CD4-positive, alpha-beta T cell treated with Interleukin-10 for 1 hour (primary cell): ENCODE results near the gene ATRIP.
A peak's percentile ranks its signal among the peaks of the same experiment; 100 is the strongest.

Source experiments
- DNase-seq: peaks from one replicate; pipeline ENCODE4 v3.0.0-alpha.2; 2020

The ATRIP gene

DNA sequence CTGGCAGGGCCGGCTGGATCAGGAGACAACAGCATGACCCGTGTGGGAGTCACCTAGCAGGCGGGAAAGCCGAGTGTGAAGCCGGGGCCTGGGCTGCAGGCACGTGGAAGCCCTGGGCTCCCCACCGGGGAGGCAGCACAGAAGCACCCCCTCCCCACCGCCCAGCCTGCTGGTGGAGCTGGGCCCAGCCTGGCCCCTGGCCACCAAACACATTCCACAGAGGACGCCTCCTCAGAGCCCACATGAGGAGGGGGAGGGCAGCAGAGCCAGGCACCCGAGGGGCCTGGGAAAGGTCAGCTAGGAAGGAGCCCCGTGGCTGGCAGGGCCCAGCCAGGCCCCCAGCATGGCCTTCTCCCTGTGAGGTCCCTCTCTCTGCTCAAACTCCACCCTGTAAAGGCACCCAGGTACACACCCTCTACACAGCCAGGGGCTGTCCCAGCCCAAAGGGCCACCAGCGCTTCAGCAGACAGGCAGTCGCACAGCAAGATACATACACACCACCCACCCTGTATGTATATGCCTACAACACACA lies 21.2 kb upstream of the ATRIP start:
- DNase-seq = no peak

DNA sequence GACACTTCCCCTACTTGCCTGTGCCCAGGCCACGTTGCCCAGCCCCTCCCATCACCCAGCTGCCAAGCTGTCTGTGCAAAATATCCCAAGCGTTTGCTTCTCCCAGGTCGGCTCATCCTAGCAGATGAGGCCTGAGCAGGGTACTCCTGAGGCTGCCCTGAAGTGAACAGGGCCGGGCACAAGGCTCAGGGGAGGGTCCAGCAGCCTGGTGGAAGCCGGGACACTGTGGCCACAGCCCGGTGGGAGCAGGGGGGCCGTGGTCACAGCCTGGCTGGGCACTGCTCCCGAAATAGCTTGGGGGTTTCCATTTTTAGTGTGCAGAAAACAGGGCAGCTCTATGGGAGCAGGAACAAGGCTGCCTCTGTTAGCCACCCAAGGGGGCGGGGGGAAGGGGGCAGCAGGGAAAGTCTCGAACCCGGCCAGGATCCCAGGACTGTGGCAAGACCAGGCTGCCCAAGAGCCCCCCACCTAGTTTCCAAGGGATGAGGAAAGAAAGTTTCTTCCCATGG lies 20.1 kb upstream of the ATRIP start:
- no peak for DNase-seq

DNA sequence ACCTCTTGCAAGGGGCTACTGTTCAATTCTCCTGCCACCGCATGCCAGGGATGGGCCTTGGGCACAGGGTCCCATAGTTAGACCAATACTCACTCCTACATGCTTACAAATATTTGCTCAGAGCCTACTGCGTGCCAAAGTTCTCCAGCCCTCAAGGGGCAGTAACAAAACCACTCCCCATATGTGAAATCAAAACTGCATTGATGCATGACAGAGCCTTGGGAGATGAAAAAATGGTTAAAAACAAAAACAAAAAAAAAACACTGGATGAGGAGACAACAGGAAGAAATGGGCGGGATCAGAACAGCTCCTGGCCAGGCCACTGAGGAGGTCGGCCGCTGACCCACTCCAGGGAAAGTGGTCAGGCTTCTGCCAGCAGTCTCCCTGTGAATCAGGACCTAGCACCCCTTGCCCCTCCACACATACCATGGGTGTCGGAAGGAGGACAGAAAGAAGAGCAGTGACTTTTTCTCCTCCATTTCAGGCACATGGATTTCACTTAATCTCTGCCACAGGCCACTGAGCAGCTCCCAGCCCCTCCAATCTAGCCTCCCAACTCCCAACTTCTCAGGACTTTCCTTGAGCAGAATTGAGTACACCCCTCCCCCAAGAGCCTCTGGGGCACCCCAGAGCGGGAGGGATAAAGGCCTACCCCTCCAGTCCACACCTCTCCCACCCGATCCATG lies 19.4 kb upstream of the ATRIP start:
- DNase-seq = no peak

DNA sequence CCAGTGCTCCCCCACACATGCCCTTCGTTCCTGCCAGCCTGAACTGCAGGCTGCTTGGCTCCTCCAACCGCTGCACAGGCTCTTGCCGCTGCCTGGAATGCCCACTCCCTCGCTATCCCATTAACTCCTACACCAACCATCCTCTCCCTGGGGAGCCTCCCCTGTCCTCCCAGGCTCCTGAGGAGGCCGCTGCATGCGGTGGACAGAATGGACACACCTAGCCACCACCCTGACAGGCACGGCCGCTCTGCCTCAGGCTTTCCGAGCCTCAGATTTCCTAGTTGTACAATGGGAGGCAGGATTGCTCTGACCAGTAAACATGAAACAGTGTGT lies 18.9 kb upstream of the ATRIP start:
- DNase-seq = no peak

DNA sequence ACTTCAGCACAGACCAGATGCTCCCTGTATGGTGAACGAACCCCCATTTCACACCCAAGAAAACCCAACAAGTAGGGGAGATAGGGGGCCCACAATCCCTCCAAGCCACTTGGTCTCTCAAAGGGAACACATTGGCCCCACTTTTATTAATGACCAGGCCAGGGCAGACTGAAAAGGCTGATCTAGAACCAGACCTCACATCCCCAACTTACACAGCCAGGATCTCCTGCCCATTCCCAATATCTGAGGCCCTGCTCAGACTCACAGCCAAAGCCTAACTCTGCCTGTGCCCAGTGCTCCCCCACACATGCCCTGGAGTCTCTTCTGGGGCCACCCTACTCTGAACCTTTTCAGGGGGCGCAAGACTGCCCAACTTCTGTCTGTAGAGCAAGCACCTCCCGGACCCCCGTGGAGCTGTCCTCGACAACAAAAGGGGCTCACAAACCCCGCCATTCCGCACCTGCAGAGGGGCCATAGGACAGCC lies 18.4 kb upstream of the ATRIP start:
- no peak for DNase-seq

DNA sequence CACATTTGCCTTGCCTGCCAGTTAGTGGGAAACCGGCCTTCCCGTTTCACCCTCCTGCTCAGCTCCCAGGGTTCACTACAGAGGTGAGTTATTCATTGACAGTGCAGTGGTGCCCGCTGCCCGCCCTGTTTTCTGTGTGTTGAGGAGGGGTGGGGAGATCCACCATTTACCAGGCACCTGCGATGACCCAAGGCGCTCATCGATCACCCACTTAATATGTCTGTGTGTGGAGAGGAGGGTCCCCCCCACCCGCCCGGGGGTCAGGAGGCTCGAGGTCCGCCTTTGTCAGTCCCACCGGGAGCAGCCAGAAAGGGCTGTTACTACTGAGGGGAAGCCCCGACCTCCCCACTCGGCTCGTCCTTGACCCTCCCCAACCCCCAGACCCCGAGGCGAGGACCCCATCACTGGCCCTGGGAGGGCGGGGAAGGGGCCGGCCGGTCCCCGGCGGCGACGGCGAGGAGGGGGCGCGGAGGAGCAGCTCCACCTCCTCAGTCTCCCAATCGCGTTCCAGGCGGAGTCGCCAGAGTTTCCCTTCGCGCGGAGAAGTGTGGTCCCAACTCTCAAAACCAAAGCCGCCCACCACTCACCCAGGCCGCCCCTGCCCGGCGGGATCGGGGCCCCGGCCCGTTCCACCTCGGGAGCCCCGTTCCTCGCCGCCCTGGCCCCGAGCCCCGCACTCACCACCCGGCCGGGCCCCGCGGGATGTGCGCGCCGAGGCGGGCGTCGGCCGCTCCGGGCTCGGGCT lies 17.8 kb upstream of the ATRIP start:
- no peak for DNase-seq

DNA sequence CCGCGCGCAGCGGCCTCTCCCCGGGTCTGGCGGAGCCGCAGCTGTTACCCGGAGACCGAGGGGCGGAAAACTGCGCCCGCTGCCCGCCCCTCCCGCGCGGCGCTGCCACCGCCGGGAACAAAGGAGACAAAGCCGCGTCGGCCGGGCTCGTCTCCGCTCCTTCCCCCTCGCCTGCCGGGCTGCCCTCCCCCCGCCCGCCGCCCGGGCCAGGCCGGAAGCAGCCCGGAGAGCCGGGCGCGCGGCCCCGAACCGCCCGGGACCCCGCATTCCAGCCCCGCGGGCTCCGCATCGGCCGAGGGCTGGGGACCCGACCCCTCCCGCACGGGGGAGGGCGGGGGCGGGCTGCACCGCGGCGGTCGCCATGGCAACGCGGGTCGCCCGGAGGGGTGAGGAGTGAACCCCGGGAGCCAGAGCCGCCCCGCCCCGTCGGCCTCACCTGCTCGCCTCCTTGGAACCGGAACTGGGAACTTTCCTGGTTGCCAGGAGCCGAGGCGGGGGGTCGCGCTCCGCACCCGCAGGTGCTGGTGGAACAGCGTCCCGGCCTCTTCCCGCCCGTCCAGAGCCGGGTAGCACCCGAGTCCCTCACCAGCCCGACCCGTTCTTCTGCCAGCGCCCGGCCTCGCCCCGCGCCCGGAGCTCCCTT lies 17.1 kb upstream of the ATRIP start:
- DNase-seq = peak; percentile 73

DNA sequence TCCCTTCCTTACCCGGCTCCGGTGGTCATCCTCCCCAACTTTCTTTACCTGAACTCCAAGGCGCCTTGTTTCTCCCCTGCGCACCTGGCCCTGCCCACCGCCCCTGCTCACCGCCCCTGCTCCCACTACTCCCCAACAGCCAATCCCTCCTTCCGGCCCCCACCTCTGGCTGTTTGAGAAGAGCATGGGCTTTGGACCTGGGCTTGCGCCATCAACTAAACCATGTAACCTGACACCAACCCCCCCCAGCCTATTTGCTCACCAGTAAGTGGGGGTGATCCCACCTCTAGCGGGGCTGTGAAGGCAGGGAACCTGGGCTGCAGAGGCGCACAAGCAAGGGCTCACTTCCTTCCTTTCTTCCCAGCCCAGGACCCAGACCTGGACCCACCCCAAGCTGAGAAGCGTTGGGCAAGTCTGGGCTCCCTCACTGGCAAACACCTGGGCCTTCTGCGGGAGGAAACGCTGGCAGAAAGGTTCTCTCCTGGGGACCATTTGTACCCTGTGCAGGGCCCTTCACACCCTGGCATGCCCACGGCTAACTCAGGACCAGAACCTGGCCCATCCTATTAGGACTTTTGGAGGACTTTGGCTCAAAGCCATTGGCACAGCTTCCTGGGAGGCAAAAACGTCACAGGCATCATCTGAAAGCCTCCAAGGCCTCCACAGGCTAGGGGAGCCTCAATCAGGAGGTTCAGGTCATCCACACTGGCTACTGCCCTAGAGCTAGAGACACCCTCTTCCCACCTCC lies 16.4 kb upstream of the ATRIP start, which contains the start of gene PLXNB1:
TSS of gene PLXNB1 (minus strand) at position 127 of the 748 bp plus-strand sequence. CDS start 5,475 bp downstream, outside the sequence.
- DNase-seq = no peak

DNA sequence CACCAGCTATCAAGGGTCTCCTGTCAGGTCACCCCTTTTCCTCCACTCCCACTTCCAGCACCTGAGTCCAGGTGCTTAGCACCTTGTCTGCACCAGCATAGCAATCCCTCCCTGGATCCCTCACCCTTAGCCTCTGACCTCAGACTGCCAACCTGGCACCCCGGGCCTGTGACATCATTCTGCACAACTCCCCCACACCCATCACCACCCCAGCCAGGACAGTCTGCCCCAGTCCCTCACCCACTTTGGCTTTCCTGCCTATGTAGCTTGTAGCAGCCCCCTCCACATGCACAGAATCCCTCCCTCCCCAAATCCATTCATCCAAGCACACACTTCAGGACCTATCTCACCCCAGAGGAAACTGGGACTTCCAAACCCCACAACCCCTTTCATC lies 15.8 kb upstream of the ATRIP start:
- no peak for DNase-seq

DNA sequence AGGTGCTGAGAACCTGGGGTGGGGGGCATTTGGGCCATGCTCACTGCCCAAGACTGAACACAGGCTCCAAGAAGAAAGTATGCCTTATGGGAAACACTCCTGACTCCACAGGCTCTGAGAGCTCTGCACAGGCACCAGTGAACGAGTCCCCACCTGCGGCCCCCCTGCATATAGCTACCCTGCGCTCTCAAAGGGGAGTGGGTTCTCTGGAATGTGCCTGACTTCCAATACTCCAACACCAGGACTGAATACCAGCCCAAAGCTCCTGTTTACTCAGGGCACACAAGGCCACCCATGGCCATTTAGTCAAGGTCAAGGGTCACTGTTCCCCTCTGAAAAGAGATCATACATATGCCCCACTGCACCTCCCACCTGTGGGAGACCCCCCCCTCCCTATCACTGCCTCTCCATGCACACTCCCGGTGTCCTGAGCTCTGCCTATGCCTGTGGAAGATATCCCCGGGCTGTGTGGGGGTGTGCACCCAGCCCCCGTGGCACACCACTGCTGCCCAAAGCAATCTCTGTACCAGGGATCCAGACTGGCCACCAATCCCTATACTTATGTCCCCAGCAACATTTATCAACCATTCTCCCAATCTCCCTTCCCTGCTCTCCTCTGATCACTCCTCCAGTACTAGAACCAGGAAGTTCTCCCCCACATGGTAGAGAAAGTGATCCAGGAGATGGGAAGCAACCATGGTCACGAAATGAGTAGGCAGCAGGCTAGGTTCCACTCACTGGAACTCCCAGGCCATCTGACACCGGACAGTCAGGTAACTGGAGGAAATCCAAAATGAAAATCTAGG lies 15.1 kb upstream of the ATRIP start:
- no peak for DNase-seq

DNA sequence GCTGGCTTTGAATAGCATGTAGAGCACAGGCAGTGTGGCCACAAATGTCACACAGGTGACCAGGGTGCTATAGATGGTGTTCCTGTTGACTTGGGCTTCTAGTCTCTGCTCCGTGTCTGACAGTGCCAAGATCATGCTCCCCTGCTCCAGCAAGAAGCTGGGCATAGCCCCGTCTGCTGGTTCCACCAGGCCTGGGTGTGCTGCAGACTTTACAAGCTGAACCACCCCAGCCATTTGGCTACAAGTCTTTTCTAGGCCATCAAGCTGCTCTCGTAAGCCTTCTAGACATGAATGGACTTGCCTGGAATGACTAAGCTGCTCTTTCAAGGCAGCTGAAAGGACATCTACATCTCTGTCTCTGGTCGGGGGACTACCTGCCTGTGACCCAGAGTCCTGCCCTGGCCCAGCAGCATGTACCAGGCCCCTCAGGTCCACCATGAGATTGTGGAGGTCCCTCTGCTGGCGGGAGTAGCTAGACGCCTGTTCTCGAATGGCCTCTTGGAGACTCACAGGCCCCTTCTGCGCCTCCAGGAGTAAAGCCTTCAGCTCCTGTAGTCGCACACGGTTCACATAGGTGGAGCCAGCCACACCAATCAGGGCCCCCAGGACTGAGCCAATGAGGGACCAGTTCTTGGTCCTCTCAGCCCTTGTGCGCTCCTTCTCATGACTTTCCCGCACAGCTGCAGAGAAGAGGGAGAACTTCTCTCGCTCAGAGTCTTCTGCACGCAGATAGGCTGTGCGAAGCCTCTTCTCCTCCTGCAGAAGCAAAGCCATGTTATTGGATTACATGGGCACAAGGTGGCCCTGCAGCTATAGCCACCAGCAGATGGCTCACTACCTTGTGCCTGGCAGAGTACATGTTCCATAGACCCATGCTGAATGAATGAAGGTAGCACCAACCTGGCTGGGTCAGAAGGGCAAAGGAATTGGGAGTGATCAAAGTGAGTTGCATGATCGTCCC lies 13.8 kb upstream of the ATRIP start:
- DNase-seq = no peak

DNA sequence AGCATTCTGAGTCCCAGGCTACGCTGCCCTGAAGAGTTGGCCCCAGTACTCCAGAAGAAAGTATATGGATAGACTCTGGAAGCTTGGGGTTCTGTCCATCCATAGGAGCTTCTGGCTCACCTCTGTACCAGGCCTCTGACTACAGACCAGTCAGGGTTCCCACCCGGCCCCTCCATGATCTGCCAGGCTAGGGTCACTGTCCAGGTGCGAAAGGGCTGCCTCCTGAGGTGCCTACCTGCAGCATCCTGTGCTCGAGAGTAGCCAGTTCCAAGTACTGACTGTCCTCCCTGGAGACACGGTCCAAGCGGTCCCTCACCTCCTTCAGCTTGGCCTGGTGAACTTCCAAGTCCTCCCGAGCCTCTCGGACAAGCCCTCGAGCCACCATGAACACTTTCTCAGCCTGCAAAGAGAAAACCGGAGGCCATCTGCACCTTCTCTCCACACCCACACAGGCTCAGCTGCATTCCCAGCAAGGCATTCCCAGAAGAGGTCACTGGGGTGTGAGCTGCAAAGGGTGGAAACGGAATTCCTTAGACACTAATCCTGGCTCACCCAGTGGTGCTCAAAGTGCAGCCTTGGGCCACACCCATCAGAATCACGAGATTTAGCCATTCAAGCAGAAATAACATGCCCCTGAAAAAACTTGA lies 12.9 kb upstream of the ATRIP start:
- no peak for DNase-seq

DNA sequence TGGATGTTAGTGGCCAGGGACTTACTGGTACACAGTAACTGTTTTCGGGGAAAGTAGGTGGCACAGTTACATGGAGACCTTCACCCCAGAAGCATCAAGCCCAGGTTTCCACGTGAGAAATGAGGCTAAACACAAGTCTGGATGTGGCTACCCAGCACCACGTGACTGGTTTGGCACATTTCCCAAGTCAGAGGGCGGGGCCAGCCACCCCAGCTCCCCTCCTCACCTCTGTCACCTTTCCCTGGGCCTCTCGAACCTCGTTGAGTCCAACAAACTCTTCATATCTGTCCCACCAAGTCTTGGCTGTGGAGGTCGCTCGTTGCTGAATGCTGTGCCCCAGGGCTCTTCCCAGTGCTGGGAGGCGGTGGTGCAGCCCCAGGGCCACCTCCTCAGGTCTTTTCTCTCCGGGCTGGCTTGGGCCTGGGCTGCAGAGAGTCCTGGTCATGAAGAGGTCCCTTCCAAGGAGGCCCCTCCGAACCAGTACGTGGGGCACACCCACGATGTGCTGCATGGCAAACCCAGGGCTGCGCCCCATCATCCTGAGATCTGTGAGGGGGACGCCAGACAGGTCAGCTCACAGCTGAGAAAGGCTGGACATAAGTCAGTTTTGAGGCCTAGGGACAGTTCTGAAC lies 11.8 kb upstream of the ATRIP start:
- DNase-seq = no peak

DNA sequence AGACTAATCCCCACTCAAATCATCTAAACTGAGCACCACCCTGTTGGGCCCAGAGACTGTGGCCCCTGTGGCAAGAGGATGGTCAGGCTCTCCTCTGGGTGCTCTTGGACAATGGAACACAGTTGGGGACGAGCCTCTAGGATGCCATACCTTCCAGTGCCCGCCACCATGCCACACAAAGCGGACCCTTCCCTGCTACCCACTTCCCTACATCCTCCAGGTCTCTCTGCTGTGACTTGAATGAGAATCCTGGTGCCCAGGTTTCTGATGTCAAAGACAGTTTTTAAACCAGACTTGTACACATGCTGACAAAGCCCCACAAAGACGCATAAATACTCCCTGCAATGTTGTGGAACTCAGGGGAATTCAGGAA lies 11.3 kb upstream of the ATRIP start:
- no peak for DNase-seq

DNA sequence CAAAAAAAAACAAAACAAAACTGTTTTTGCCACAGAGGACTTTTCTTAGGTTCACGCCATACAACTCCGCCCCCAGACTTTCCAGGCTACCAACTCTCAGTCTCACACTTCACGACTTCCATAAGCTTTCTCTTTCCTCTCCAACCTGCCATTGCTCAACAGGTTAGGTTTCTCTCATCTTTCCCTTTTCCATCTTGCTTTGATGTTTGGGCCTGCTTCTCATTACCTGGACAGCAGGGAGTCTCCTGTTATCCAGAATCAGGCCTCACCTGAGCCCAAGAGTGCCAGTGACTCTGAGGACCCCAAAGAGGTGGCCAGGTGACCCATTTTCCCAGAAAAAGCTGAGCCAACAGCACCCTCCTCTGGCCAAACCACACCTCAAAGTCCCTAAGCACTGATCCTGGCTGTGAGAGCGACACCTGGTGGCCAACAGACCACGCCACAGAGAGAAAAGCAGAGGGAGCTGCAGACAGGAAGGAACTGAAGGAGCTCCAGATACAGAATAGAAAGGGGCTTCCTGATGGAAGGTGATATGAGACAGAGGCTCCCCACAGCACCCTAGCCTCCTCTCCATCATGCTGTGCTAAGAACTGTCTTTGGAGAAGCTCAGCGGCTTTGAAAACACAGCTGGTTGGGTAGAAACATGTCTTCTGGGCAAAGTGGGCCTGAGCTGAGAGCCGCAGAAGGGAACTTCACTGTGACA lies 10.6 kb upstream of the ATRIP start:
- peak; percentile 89 for DNase-seq

DNA sequence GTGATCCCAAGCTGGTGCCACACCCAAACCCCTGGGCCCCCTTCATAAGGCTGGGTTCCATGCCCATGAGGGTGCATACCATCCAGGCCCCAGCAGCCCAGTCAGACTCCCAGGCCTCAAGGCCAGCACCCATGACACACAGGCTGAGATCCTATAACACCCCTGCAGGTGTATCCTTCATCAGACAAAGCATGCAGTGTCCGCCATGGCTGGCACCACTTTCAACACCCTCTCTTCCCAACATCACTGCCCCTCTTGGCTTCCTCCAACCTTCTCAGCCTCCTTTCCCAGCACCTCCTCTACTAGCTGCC lies 10.1 kb upstream of the ATRIP start:
- no peak for DNase-seq

DNA sequence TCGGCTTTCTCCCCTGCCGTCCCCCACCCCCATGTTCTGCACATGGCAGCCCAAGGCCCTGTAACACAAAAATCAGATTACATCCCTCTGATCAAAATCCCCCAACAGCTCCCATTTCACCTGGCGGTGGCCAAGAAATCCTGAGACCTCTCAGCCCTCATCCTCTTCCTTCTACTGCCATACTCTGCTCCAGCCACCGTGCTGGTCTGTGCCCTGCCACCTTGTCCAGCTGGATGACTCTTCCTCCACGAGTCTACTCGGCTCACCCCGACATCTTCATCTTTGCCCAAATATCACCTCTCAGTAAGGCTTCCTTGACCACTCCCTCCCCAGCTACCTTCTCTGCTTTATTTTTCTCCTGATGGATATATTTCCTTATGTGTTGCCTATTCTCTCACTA lies 9.7 kb upstream of the ATRIP start:
- DNase-seq = no peak

DNA sequence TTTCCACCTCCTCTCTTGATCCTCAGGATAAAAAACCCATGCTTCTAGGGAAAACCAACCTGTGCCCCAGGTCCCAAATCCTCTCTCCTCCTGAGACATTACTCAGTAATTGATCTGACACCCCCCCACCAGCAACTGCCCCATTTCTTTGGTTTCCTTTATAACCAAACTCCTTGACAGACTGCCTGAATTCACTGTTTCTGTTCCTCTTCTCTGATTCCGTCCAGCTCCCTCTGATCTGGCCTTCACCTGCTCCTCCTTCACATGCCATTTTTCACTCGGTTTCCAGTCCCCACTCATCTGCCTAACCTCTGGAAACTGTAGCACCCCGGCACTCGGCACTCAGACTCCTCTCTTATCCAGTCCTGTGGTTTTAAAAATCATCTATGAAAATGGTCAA lies 8.7 kb upstream of the ATRIP start:
- DNase-seq = no peak
